HG02970 (cell line): Measurements from ENCODE around the gene DHRS7.

Experiments
- ATAC-seq: cut with Tn5 transposase; IDR thresholded peaks from one replicate; pipeline ENCODE4 v1.9.1; 2021; ENCODE audit warnings: mild to moderate bottlenecking, moderate library complexity, moderate number of reproducible peaks; ENCODE audit not compliant: unreplicated experiment, low FRiP score

The DHRS7 gene

DNA sequence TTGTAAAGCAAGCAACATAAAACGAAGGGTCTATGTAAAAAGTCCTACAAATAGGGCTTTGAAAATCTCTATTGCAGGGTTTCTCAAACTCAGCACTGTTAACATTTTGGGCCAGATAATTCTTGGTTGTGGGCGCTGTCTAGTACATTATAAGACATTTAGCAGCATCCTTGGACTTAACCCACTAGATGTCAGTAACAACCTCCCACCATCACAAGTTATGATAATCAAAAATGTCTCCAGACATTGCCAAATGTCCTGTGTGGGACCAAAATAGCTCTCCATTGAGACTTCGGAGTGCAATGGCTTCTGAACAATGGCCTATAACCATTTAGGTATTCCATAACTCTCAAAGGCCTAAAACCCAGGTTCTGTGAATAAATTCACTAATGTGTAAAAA lies 22.9 kb upstream of the DHRS7 start:
- no peak for ATAC-seq

DNA sequence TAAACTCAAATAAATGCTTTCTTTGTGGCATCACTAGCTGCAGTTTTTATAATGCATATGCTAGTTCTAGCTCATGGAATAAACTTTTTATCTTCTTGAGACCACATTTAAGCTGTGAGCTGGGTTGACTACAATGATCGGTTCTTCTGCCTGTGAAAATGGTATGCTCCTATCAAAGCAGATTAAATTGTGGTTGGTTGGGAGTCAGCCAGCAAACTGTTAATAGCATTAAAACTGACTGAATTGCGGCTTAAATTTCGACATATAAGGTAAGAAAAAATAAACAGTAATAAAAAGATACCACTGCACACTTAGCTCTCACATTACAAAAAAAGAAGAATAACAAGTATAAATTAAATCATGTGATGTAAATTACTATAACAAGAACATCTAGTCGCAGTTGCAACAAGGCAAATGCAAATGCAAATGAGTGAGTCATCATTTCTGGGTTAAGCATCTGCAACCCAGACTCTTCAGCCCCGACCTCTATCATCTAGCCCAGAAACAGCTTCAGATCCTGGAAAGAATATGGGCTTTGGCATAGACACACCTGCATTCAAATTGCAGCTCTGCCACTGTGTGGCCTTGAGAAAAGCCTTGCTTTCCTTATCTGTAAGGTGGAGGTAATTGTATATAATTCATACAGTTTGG lies 19.8 kb upstream of the DHRS7 start:
- no peak for ATAC-seq

DNA sequence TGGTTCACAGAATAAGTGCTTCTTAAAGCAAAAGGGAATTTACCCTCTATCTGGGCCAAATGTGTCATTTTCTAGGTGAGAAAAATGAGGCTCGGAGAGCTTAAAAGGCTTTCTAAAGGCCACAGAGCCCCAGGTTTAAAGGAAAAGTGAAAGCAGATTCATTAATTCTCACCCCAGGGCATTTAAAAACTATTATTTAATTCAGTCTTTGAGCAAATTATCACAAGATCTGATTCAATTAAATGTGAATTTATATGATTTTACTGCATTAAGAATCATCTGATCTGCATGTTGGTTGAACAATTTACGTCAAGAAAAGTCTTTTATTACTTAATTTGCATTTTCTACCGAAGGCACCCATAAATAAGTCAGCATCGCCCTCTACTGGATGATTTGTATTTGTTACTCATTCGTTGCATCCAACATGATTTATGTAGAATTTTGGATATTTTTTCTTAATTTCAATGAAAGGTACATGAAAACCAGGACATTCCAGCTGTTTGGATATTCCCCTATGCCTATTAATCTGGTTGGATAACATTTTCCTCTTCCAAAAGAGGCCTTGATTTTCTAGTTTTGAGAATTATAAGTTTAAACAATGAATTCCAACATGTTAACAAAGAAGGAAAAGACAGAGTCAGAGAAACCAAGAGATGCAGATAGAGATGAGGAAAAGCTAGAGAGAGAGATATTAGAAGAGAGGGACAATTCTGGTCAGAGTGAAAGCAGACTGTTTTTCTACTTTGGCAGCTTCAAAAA lies 19.1 kb upstream of the DHRS7 start:
- no peak for ATAC-seq

DNA sequence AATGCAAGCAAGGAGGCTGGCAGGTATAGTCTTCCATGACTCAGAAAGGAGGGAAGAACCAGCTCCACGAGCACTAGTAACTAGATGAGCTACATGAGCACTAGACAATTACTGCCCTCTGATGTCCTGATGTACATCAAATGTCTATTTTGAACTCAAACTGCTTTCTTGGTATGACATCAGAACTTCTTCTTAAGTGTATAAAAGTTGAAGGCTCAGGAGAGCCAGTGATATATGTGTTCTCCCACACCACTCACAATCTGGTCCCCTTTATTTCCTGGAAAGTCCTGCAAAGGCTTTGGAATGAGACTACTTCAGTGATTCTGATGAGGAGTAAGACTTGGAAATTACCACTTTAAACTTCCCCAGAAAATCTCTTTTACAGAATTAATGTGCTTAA lies 18.5 kb upstream of the DHRS7 start:
- no peak for ATAC-seq

DNA sequence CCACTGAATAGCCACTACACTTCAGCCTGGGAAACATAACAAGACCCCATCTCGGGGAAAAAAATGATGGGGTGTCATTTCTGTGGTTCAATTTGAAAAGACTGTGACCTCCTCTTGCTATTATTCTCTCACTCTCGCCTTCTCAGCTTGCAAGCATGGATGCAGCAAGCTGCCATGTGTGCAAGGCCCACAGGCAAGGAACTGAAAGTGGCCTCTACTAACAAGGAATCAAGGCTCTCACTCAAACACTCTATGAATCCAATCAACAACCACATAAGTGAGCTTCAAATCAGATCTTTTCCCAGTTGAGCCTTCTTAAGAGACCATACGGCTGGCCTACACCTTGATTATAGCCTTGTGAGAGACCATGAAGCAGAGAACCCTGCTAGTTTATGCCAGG lies 17.9 kb upstream of the DHRS7 start:
- no peak for ATAC-seq

DNA sequence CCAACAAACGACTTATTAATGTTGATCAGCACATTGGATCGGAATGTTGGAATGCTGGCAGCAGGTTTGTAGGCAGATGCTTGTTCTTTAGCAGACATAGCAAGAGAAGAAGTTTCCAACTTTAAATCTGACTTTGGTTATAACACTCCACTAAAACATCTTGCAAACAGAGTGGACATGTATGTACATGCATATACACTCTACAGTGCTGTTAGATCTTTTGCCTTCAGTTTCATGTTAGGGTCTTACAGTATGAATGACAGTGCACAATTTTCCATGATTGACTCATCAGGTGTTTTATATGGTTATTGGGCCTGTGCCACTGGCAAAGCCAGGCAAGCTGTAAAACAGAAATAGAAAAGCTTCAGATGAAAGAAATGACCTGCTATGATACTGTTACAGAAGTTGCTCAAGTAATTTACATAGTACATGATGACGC lies 14.3 kb upstream of the DHRS7 start:
- ATAC-seq = no peak

DNA sequence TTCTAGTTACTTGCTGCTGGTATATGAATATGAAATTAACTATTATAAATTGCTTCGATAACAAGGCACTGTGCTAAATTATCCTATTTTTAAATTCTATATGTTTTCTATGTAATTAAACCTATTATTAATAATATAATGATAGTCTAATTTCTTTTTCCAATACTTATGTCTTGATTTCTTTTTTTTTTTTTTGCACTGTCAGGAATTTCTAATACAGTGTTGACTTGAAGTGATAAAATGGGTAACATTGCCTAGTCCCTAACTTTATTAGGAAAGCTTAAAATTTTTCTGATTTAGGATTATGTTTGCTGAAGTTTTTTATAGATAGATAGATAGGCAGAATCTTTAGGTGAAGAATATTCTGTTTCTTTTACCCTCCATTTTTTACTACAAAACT lies 13.6 kb upstream of the DHRS7 start:
- no peak for ATAC-seq

DNA sequence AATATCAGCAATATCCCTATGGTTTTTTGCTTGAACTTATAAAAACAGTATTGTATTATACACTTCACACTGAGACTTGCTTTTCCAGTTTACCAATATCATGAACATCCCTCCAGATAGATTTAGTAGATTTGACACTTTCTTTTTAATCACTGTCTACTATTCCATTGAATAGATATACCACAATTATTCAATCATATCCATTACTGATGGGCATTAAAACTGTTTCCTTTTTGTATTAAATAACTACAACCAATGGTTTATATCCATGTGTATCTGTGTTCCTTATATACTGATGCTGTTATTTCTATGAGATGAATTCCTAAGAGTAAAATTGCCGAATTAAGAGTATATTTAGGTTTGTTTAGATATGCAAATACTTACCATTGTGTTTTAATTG lies 13.0 kb upstream of the DHRS7 start:
- no peak for ATAC-seq

DNA sequence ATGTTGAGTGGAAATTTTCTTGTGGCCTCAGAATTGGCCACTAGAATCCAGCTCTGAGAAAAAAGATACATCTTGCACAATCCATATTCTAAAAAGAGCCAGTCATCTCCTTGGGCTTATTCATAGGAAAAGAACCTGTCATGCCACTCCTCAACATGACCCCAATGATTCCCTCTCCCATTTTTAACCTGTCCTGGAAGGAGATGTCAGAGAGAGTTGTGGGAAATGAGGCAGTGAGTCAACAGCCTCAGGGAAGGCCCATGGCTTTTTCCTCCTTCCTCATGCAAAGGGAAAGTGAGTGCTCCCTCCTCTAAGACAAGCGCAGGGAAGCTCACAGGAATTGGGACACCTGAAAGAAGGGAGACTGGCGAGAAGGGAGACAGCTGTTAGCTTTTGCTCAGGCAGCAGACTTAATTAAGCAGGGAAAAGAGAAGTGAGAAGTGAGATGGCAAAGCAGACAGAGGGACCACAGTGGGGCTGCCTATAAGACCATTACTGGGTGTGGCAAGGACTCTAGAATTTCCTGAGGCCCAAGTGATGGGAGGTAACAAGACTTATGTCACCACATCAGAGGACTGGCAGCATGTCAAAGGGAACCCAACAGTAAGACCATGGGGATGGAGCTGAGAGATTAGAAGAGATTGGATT lies 10.2 kb upstream of the DHRS7 start:
- ATAC-seq = no peak

DNA sequence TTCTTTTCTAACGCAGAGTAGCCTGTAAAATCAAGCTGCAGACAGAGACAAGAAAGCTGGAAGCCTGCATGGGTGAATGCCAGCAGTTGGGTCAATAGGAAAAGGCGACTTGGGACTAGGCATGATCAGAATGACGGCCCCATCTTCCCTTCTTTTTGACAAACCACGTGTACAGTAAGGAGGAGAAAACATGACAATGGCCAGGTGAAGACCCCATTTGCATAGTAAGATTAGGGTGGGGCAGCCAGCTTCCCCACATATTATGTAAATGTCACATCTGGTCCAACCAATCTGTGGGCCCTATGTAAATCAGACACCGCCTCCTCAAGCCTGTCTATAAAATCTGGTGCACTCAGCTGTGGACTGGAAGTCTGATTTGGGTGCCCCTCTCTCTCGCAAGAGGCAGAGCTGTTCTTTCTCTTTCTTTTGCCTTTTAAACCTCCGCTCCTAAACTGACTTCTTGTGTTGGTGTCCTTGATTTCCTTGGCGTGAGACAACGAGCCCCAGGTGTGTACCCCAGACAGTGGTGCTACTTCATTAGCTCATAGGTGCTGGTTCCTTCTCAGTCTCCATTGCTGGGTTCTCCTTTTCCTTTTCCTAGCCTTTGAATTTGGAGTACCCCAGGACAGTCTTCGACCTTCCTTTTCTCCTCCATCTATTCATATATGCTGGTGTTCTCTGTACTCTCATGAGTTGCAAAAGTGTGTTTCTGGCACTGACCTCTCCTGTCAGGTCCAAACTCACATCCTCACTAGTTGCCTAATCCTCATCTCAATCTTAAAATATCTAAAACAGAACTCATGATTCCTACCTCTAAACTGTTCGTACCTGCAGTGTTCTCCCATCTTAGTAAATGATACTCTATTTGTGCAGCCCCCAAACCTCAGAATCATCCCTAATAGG lies 9.4 kb upstream of the DHRS7 start:
- no peak for ATAC-seq

DNA sequence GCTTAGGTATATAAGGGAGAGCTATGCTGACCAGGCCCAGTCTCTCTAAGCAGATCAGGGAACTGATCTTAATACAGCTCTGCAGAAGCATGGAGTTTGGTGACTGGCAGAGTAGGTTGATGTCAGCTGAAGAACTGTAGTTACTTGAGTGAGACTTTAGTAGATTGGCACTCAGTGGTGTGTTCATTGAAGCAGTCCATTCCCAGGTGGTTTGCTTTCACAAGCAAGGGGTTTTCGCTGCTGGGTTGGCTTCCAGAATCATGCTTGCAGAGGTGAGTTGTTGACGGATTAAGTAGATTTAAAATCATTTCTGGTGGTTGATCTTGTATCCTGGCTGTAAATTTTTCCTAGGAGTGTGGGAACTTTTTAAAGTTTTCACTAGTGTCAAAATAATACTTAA lies 6.5 kb upstream of the DHRS7 start:
- ATAC-seq = no peak

DNA sequence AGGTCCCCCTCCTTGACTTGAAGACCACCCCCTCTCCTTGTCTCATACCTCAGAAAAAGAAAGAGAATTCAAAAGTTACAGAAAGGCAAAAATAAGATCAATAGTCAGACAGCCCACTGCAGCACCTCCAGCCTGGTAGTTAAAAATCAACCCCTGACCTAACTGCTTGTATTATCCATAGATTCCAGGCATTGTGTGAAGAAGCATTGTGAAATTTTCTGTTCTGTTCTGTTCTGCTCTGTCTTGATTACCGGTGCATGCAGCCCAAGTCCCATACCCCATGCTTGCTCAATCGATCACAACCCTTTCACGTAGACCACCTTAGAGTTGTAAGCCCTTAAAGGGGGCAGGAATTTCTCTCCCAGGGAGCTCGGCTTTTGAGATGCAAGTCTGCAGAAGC lies 5.8 kb upstream of the DHRS7 start:
- no peak for ATAC-seq

DNA sequence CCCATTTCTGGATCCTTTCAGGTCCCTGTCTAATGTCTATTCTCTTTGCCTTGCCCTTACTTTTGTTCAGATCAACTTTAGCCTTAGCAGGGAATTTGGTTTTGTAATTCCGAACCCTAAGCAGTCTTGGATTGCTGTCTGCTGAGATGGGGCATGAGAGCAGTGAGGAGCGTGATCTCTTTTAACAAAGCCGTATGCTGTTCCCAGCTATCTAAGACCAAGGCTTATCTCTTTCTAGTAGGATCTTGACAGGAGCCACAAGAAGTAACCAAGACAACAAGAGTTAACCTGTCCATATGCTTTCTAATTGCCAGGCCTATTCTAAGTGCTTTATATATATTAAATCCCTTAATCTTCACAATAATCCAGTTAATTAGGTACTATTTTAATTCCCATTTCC lies 4.5 kb upstream of the DHRS7 start:
- no peak for ATAC-seq

DNA sequence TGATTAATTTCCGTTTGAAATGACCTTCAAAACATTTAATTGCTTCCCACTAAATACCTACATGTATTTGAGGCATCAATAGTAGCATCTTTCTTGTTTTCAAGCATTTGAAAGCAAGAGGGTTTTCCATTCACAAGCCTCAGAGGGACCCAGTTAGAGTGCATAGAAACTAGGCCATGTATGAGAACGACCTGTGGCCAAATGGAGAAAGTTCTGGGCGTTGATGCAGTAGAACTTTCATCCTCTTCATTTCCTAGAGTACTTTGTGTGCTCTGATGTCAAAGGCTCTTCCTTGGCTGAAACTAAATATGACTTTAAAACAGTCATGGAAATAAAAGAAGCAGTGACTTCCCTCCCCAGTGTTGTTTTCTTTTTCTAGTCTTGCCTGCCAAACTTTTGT lies 944 bp upstream of the DHRS7 start:
- no peak for ATAC-seq

DNA sequence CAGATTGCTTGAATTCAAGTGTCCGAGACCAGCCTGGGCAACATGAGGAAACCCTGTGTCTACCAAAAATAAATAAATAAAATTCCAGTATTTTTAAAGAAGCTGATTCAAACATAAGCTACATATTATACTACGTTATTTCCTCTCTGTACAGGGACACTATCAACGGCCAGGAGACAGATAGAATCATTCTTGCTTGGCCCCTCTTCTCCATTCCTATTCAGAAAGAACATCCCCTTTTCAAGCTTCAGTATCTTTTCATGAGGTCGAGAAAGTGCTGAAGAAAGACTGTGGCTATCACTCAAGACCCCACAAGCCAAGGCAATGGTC lies 314 bp upstream of the DHRS7 start:
- no peak for ATAC-seq

DNA sequence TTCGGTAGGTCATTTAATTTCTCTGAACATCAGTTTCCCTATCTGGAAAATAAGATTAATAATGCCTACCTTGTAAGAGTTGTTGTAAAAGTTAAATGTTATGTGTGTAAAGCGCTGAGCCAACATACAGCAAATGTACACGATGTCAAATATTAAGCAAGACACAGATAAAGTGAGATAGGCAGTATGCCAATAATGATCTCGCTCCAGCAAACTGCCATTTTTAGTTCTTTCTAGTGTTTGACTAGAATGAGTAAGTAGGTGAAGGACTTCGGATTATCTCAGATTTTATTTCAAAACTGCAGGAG lies 840 bp downstream of the DHRS7 start:
- peak; percentile 2 for ATAC-seq

DNA sequence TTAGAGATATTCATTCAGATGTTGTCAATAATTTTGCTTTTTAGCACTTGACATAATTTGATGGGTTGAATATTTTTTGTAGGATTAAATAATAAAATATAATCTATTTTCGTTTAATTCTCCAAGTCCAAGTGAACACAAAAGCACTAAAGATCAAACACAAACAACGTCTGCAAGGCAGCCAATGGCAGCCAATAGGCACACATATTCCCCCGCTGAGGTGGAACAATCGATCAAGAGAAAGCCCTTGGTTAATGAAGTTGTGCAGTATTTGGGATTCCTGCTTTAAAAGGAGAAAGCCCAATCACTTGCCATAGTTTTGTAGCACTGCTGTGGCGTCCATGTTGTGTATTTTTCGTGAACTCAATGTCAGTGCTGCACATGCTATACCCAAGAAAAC lies 1.5 kb downstream of the DHRS7 start:
- no peak for ATAC-seq

DNA sequence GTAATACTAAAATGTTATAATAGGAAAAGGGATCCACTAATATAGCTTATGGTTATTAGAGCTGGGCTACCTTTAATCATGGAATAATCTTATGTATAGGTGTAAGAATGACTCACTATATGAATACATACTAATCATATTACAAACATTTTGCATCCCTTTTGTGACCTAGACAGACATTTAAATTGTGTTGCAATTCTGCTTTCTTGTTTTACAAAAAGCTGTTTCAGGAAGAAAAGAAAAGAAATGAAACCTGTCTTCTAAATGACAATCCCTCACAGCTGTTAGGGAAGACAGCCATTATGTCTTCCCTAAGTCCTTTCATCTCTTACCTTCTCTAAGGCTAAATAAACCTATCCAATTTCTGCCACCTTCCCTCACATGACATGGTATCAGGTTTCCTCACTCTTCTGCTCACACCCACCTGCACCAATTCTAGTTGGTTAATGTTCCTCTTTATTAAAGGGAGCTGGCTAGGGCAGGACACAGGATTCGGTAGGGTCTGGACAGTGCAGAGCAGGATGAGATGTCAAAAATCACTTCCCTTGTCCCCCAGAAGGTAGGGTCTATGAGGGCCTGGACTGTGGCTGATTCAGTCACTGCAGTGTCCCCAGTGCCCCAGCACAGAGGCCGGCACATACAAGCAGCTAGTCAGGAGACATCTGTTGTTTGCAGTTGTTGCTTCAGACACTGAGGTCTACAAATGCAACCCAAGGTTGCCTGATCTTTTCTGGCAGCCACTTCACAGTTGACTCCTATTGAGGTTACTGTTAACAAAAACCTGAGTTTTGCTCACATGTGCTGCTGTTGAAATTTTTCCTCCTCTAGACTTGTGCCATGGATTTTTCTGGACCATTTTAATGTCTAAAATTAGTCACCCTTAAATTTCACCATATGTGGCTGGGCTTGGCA lies 3.7 kb downstream of the DHRS7 start:
- no peak for ATAC-seq

DNA sequence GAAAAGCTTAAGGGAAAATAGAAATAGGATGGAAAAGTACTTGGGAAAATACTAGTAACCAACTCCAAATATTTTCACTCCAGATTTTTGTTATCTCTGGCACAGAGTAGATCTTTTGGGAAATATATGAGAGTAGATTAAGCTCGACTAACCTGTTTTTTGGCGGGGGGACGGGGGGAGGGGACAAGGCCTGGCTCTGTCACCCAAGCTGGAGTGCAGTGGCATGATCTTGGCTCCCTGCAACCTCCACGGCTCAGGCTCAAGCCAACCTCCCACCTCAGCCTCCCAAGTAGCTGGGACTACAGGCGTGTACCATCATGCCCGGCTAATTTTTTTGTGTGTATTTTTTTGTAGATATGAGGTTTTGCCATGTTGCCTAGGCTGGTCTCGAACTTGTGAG lies 4.8 kb downstream of the DHRS7 start:
- no peak for ATAC-seq

DNA sequence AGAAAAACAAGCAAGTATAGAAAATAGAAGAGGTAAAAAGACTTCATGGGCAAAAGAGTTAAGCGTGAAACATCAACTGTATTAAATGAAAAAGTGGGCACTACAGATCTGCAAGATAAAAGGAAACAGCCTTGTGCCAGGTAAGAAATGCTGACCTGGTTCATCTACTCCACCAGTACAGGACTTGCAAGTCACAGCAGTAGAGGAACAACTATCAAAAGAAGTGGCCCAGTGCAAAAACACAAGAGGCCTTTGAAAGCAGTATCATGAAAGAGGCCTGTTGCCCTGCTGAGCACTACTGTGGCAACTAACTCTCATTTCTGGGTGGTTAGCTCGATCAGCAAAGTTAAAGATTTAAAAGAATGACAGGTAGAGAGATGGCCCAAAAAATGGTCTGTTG lies 10.5 kb downstream of the DHRS7 start:
- ATAC-seq = no peak
